ENCODE results near the gene SNAP25.

The SNAP25 gene

DNA sequence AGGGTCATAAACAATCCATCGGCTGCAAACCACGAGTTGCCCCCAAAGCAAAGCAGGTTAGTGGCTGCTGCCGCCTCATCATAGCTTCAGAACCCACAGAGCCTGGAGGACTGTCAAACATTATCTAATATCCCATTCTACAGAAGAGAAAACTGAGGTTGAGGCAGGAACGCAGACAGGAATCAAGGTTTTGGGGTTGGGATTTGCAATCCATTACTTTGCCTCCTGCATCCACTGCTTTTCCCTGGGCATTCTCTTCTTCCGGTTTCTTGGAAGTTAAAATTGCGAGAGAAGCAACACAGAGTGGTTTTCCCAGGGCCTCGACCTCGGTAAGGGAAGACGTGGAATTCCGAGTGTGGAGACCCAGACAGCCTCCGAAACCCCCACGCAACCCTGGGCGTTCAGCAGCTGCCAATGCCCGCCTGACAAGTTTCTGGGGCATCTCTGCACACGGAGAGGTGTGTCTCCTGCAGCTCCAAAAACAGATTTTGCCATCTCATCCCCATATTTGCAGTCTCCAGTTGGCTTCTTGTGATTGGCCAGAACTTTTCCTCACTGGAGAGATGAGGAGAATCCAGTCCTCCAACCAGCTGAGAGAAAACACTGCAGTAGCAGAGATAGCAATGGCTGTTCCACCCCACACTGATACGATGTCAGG is 45.5 kb upstream of the SNAP25 start:
- no peak overlapping the region for H3K4me3 ChIP-seq (ENCODE audit: severe bottlenecking)
- no peak for ATAC-seq (ENCODE audit: low read depth)

DNA sequence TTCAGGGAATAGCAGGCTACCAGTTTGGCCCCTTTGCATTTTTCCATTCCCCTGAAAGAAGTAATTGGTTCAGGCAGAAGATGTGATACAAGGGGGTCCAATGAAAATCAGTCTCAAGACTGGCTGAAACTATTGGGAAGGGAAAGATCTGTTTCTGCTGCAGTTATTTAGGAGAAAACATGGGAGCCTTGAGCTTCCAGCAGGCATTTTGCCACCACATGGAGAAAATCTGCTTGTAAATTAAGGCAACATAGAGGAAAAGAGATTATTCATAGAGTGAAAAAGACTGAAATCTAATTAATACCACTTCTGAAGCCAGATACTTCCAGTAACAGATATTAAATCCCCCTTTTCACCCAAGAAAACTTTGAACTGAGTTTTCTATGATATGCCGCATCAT is 44.2 kb upstream of the SNAP25 start:
- Histone ChIP-seq H3K4me3 (ENCODE audit: severe bottlenecking) (no peak overlapping the region), H3K36me3 (ENCODE audit: low read depth) (no peaks in the 10 kb centered on the region), H3K27me3 (ENCODE audit: insufficient read depth, poor library complexity, severe bottlenecking) (peaks cover 14% of the 10 kb centered on the region)

More for the DNA sequence above, 45.5 kb upstream of the SNAP25 start:
- Histone ChIP-seq H3K27me3 (ENCODE audit: insufficient read depth, poor library complexity, severe bottlenecking) (peaks cover 19% of the 10 kb centered on the region), H3K4me1 (ENCODE audit: insufficient read depth, poor library complexity, severe bottlenecking) (no peaks in the 10 kb centered on the region), H3K27ac (ENCODE audit: poor library complexity, severe bottlenecking) (no peak overlapping the region), H3K9me3 (ENCODE audit: severe bottlenecking) (no peaks in the 10 kb centered on the region), H3K36me3 (ENCODE audit: low read depth) (no peaks in the 10 kb centered on the region)
- no peak for DNase-seq (ENCODE audit: low spot score)
- TF ChIP-seq, protein P1, sequence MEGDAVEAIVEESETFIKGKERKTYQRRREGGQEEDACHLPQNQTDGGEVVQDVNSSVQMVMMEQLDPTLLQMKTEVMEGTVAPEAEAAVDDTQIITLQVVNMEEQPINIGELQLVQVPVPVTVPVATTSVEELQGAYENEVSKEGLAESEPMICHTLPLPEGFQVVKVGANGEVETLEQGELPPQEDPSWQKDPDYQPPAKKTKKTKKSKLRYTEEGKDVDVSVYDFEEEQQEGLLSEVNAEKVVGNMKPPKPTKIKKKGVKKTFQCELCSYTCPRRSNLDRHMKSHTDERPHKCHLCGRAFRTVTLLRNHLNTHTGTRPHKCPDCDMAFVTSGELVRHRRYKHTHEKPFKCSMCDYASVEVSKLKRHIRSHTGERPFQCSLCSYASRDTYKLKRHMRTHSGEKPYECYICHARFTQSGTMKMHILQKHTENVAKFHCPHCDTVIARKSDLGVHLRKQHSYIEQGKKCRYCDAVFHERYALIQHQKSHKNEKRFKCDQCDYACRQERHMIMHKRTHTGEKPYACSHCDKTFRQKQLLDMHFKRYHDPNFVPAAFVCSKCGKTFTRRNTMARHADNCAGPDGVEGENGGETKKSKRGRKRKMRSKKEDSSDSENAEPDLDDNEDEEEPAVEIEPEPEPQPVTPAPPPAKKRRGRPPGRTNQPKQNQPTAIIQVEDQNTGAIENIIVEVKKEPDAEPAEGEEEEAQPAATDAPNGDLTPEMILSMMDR (IDR thresholded peaks at IDR 0.05; ENCODE audit: poor library complexity, severe bottlenecking): no peak

DNA sequence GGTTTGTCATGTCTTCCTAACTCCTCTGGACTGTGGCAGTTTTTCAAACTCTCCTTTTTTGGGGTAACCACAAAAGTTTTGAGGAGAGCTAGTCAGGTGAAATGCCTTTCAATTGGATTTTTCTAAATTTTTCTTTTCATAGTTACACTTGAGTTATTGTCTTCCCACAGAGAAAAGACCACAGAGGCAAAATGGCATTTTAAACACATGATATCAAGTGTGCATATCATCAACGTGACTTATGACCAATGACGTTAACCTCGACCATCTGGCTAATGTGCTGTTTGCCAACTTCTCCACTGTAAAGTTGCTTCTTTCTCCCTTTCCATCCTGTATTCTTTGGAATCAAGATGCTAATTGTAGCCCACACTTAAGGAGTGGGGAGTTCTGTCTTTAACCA is 41.3 kb upstream of the SNAP25 start:
- DNase-seq (ENCODE audit: low spot score) (no peak), ATAC-seq (ENCODE audit: low read depth) (no peak)
- H3K4me1 ChIP-seq (ENCODE audit: insufficient read depth, poor library complexity, severe bottlenecking): no peaks in the 10 kb centered on the region
- H3K27ac ChIP-seq (ENCODE audit: poor library complexity, severe bottlenecking): no peak overlapping the region
- H3K36me3 ChIP-seq (ENCODE audit: low read depth): no peaks in the 10 kb centered on the region
- H3K4me3 ChIP-seq (ENCODE audit: severe bottlenecking): no peak overlapping the region
- H3K27me3 ChIP-seq (ENCODE audit: insufficient read depth, poor library complexity, severe bottlenecking): peaks cover 14% of the 10 kb centered on the region
- TF ChIP-seq, protein P1 (IDR thresholded peaks at IDR 0.05; ENCODE audit: poor library complexity, severe bottlenecking): no peak
- no peaks in the 10 kb centered on the region for H3K9me3 ChIP-seq (ENCODE audit: severe bottlenecking)

More for the DNA sequence above, 44.2 kb upstream of the SNAP25 start:
- DNase-seq (ENCODE audit: low spot score) (no peak), ATAC-seq (ENCODE audit: low read depth) (no peak)
- no peaks in the 10 kb centered on the region for H3K9me3 ChIP-seq (ENCODE audit: severe bottlenecking)
- H3K4me1 ChIP-seq (ENCODE audit: insufficient read depth, poor library complexity, severe bottlenecking): no peaks in the 10 kb centered on the region
- no peak overlapping the region for H3K27ac ChIP-seq (ENCODE audit: poor library complexity, severe bottlenecking)
- TF ChIP-seq, protein P1 (IDR thresholded peaks at IDR 0.05; ENCODE audit: poor library complexity, severe bottlenecking): no peak

DNA sequence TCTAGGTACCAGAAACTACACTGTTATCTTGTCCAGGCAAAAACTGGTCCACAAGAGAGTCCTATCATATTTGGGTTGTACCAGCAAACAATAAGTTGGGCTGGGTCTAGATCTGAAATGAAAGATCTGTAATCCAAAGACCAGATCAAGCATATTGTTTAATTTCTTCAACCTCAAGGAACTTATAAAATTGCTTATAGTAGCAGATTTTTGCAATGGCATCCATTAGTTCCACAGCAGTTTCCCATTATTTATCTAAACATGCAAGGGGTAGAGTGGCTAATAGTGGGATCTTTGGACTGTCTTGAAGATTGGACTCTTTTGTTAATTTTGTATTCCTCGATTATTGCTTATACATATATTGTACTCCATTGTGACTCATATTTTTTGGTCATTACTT is 40.5 kb upstream of the SNAP25 start:
- TF ChIP-seq, protein P1 (IDR thresholded peaks at IDR 0.05; ENCODE audit: poor library complexity, severe bottlenecking): no peak

DNA sequence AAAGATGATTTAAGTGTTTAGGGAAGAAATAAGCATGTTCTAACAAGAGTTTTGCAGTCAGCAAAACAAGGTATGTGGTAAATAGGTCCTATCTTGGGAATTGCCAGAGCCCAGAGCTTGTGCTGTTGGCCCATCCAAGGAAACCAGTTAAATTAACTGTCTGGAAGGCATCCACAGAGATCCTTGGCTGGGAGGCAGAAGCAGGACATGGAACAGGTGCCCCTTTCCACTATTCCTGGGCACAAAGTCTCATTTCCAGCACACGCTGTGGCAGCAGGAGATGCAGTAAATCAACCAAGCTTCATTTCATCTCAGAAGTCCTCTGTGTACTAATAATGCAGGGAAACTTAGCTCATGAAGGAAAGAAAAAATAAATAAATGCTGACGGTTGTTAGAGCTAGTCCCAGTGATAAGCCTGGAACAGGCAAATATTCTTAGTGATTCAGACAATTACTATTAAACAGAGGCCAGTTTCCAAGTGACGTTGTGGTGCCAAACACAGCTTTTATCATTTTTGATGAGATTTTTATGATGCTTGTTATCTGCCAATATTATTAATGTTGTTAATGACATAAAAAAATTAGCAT is 39.8 kb upstream of the SNAP25 start:
- ATAC-seq (ENCODE audit: low read depth): no peak
- Histone ChIP-seq H3K27me3 (ENCODE audit: insufficient read depth, poor library complexity, severe bottlenecking) (peaks cover 9% of the 10 kb centered on the region), H3K4me1 (ENCODE audit: insufficient read depth, poor library complexity, severe bottlenecking) (no peaks in the 10 kb centered on the region), H3K27ac (ENCODE audit: poor library complexity, severe bottlenecking) (no peak overlapping the region), H3K4me3 (ENCODE audit: severe bottlenecking) (no peak overlapping the region), H3K36me3 (ENCODE audit: low read depth) (no peaks in the 10 kb centered on the region), H3K9me3 (ENCODE audit: severe bottlenecking) (no peaks in the 10 kb centered on the region)
- TF ChIP-seq, protein P1 (IDR thresholded peaks at IDR 0.05; ENCODE audit: poor library complexity, severe bottlenecking): no peak
- no peak for DNase-seq (ENCODE audit: low spot score)

More for the DNA sequence above, 40.5 kb upstream of the SNAP25 start:
- no peak overlapping the region for H3K4me3 ChIP-seq (ENCODE audit: severe bottlenecking)
- DNase-seq (ENCODE audit: low spot score): no peak
- H3K36me3 ChIP-seq (ENCODE audit: low read depth): no peaks in the 10 kb centered on the region
- H3K4me1 ChIP-seq (ENCODE audit: insufficient read depth, poor library complexity, severe bottlenecking): no peaks in the 10 kb centered on the region
- no peak overlapping the region for H3K27ac ChIP-seq (ENCODE audit: poor library complexity, severe bottlenecking)
- peaks cover 9% of the 10 kb centered on the region for H3K27me3 ChIP-seq (ENCODE audit: insufficient read depth, poor library complexity, severe bottlenecking)
- no peaks in the 10 kb centered on the region for H3K9me3 ChIP-seq (ENCODE audit: severe bottlenecking)
- no peak for ATAC-seq (ENCODE audit: low read depth)
